NCI-H226 (cell line): ENCODE results near the gene FAM162B.
"Not testable (repeated sequence)": the region's sequence is repeated elsewhere in the genome, so short reads cannot be mapped to it uniquely, and the experiment has no call there.

Source experiments
- DNase-seq: peaks from one replicate; pipeline ENCODE4 v3.0.0-alpha.2; 2015

Gene FAM162B

GRCh38 chr6:116714761-116715160 lies 50.8 kb downstream of the FAM162B start:
- no peak for DNase-seq

- no peak for DNase-seq
Observed at GRCh38 chr6:116714296-116714695, 51.2 kb downstream of the FAM162B start.

- no peak for DNase-seq
Observed at GRCh38 chr6:116705917-116706316, 59.6 kb downstream of the FAM162B start.

GRCh38 chr6:116703888-116704287 lies 61.6 kb downstream of the FAM162B start:
- not testable (repeated sequence) for DNase-seq
